DMS53 (cell line): ENCODE measurements around the gene PCDHGB5.

Source experiments
- DNase-seq: peaks from one replicate; lab custom pipeline; 2025; lab: John Stamatoyannopoulos, UW

Gene PCDHGB5

DNA sequence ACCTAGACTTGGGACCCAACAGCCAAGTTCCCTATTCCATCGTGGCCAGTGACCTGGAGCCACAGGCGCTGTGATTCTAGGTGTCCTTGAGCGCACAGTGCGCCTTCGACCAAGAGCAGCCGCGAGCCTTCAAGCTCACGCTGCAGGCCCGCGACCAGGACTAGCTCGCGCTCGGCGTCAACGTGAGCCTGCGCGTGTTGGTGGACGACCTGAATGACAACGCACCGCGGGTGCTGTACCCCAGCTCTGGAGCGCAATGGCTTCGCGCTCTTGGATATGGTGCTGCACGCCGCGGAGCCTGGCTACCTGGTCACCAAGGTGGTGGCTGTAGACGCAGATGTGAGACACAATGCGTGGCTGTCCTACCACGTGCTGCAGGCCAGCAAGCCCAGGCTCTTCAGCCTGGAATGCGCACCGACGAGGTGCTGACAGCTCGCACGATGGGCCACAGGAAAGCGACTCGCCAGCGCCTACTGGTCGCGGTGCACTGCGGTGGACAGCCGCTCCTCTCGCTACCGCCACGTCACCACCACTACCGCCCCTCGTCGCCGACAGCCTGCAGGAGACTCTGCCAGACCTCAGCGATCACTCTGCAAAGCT lies 43.9 kb downstream of the PCDHGB5 start:
- DNase-seq: no peak
